Heart left ventricle (tissue), 16 donors: ENCODE data around the gene USP4. TPM values are rescaled to one million over a fixed set of nuclear protein-coding genes. Genes with fewer than 3 reads are reported as not detected.
A peak's percentile ranks its signal among the peaks of the same experiment; 100 is the strongest.
"Not testable (repeated sequence)": the region's sequence is repeated elsewhere in the genome, so short reads cannot be mapped to it uniquely, and the experiment has no call there.

Experiments
- ATAC-seq, 4 donors: fragments of 200-7000 bp; cut with Tn5 transposase; one replicate each; pipeline ENCODE4 v1.9.1; 2020 to 2022; ENCODE audit warnings: moderate library complexity in 4 of 4, mild to moderate bottlenecking in 3 of 4, moderate number of reproducible peaks in 1 of 4
- DNase-seq, 5 donors: peaks; one replicate each; pipeline ENCODE4 v3.0.0-alpha.2; 2020
- H3K27ac ChIP-seq, 12 donors: fragments of 200-600 bp; sonication (generic) in 4 of 12; one replicate each; pipeline versions ENCODE4 v1.5.0 to v1.8.0; 2016 to 2022; ENCODE audit warnings: mild to moderate bottlenecking in 2 of 12
- H3K27me3 ChIP-seq, 9 donors: fragments of 200-600 bp; sonication (generic) in 2 of 9; one replicate each; pipeline versions ENCODE4 v1.5.1 to v1.8.0; 2016 to 2022; ENCODE audit warnings: mild to moderate bottlenecking in 3 of 9
- H3K36me3 ChIP-seq, 9 donors: fragments of 200-600 bp; sonication (generic) in 2 of 9; one replicate each; pipeline versions ENCODE4 v1.5.0 to v1.8.0; 2018 to 2022; ENCODE audit warnings: mild to moderate bottlenecking in 2 of 9
- H3K4me1 ChIP-seq, 12 donors: fragments of 200-600 bp; sonication (generic) in 4 of 12; one replicate each; pipeline versions ENCODE4 v1.5.0 to v1.8.0; 2016 to 2022; ENCODE audit warnings: mild to moderate bottlenecking in 3 of 12
- H3K4me3 ChIP-seq, 12 donors: fragments of 200-600 bp; sonication (generic) in 4 of 12; one replicate each; pipeline versions ENCODE4 v1.5.0 to v1.8.0; 2017 to 2022; ENCODE audit warnings: mild to moderate bottlenecking in 9 of 12, moderate library complexity in 4 of 12
- H3K9me3 ChIP-seq, 12 donors: fragments of 200-600 bp; sonication (generic) in 4 of 12; one replicate each; pipeline versions ENCODE4 v1.5.0 to v1.8.0; 2016 to 2022; ENCODE audit warnings: mild to moderate bottlenecking in 1 of 12
- POLR2A ChIP-seq, 2 donors: fragments of 450-650 bp; IDR thresholded peaks; one replicate each; pipeline ENCODE4 v1.6.1; 2017; ENCODE audit warnings: antibody characterized with exemption in 2 of 2, mild to moderate bottlenecking in 2 of 2, moderate library complexity in 2 of 2
- WGBS, 4 donors: extraction: QIAGEN DNeasy Blood & Tissue Kit in 2 of 4; methylation state at CpG; one replicate each; pipeline versions ENCODE4 v1.1.5 to v1.1.7; 2013 to 2018; 5-methylcytosine and 5-hydroxymethylcytosine counted together
- intact Hi-C, 10 donors: fragments of 100-400 bp; cut with DNase I; formaldehyde crosslinking; loops; one replicate each; pipeline versions ENCODE4 v1.11.1 to v1.14.2; 2022
- polyA plus RNA-seq, 2 donors: library from polyadenylated mRNA; stranded (reverse); fragments of 200-250 nt; gene quantifications; one replicate each; pipeline ENCODE4 v1.2.3, GENCODE V29; 2013
- total RNA-seq, 9 donors: library from RNA; depleted of rRNA in 2 of 9; stranded (reverse); fragments of >200 nt in 2 of 9; fragmentation: NEBNext Ultra II Directional in 3 of 9; extraction: Animal tissue kit (Norgen Biotek cat#: 25700) in 3 of 9; gene quantifications; one replicate each; pipeline versions ENCODE4 v1.1.0 to v1.2.4, GENCODE V29; 2016 to 2023
- TF ChIP-seq, protein P1 (sequence below), 12 donors: fragments of 200-600 bp; sonication (generic) in 4 of 12; IDR thresholded peaks; one replicate each; pipeline versions ENCODE4 v1.5.0 to v1.8.0; 2018 to 2022; ENCODE audit warnings: antibody characterized with exemption in 12 of 12, mild to moderate bottlenecking in 5 of 12
- donor health status: ischemic (EF 13 %, LVEDD 7.1; RV severe dilation, severe dysfunction).
- donor health status: healthy with polysubstance abuse.
- donor health status: DM: no; HTN: yes; CAD: no.
- donor health status: DM: no; HTN: no; CAD: no.
- donor health status: ischemic (EF 25% LVEDD 6.9; RV normal size, moderate dysfunction).
- donor health status: ischemic (EF 25% LVEDD 5.7; RV mildly dilated, moderate dysfunction).
- donor health status: healthy.
- donor health status: DM: yes; HTN: yes; CAD: no.
- donor health status: ischemic (EF 35%, LVEDD 5.7; RV mildly dilated, moderate dysfunction).
- donor health status: nonischemic (EF 11% LVEDD 7.7; RV severe dilation, severe dysfunction).
- donor health status: DM: yes; HTN: yes; CAD: no.
- donor health status: PGD.
- donor health status: ischemic (EF 29% LVEDD 5.4; RV normal size, mild dysfunction).
- donor health status: nonischemic (EF 23%, LVEDD 6.1; RV moderate dilation, normal function).

Gene USP4
- total and polyA plus RNA-seq, 11 donors = 17.3 to 48.6 (median 36.0) TPM

GRCh38 chr3:49349348-49350114 is 9.7 kb upstream of the USP4 start:
- Histone ChIP-seq H3K27me3 (no peaks in the 10 kb centered on the region), H3K27ac (no peak overlapping the region), H3K36me3 (no peaks in the 10 kb centered on the region), H3K4me3 (no peak overlapping the region), H3K9me3 (no peaks in the 10 kb centered on the region), H3K4me1 (peaks cover 0 to 87% (median 5%) of the 10 kb centered on the region in 12 donors)
- intact Hi-C loops = loop anchor here in 2 of 10 donors (5.0 to 10.0 kb wide), 2 partner anchors 75 to 98 kb away; partner anchors contain the start of genes AMT (in 1 of the 2) and NICN1 (in 1 of the 2)
- TF ChIP-seq, protein P1, sequence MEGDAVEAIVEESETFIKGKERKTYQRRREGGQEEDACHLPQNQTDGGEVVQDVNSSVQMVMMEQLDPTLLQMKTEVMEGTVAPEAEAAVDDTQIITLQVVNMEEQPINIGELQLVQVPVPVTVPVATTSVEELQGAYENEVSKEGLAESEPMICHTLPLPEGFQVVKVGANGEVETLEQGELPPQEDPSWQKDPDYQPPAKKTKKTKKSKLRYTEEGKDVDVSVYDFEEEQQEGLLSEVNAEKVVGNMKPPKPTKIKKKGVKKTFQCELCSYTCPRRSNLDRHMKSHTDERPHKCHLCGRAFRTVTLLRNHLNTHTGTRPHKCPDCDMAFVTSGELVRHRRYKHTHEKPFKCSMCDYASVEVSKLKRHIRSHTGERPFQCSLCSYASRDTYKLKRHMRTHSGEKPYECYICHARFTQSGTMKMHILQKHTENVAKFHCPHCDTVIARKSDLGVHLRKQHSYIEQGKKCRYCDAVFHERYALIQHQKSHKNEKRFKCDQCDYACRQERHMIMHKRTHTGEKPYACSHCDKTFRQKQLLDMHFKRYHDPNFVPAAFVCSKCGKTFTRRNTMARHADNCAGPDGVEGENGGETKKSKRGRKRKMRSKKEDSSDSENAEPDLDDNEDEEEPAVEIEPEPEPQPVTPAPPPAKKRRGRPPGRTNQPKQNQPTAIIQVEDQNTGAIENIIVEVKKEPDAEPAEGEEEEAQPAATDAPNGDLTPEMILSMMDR (IDR thresholded peaks at IDR 0.05) = no peak
- no peak for TF ChIP-seq POLR2A (IDR thresholded peaks at IDR 0.05)
- WGBS, 4 donors = 62 to 69% (median 65%) methylated on average over 3 of the region's 3 CpGs
- DNase-seq (no peak), ATAC-seq (no peak)

GRCh38 chr3:49348361-49348760 is 8.5 kb upstream of the USP4 start:
- not testable (repeated sequence) for H3K27me3 ChIP-seq, H3K9me3 ChIP-seq, DNase-seq, ATAC-seq, H3K36me3 ChIP-seq, H3K4me3 ChIP-seq
- WGBS, 4 donors = 88 to 97% (median 94%) methylated on average over 12 of the region's 12 CpGs
- peaks cover 0 to 94% (median 5%) of the 10 kb centered on the region in 12 donors for H3K4me1 ChIP-seq
- intact Hi-C loops = loop anchor here in 1 of 10 donors (5.0 kb wide), 1 partner anchor 99 kb away; no protein-coding TSS in a partner anchor
- peak overlapping the region in 1 of 12 donors; percentile 94 for H3K27ac ChIP-seq

DNA sequence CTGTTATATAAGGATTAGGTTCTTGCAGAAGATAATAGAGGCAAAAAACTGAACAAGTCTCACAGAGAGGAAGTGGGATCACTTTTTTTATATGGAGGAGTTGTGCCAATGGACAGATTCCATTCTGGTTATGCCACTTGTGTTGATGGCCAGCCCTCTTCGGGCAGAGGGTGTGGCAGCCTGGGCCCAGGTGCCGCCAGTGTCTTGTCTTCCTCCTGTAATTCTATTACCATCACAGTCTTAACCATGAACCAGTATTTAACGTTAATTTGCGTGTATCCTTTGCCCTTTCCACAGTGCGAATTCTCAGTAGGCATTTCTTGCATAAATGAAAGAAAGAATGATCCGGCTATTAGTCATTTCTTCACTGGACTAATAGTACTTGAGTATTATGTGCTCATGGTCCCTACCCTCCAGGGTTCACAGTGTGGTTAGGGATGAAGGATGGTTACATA is 7.0 kb upstream of the USP4 start:
- Histone ChIP-seq H3K27ac (peak overlapping the region in 5 of 12 donors; percentile 79 to 94 (median 84)), H3K9me3 (no peaks in the 10 kb centered on the region), H3K4me1 (peaks cover 0 to 94% (median 7%) of the 10 kb centered on the region in 12 donors), H3K36me3 (no peaks in the 10 kb centered on the region), H3K27me3 (no peaks in the 10 kb centered on the region), H3K4me3 (no peak overlapping the region)
- TF ChIP-seq POLR2A (IDR thresholded peaks at IDR 0.05) = no peak
- TF ChIP-seq, protein P1 (IDR thresholded peaks at IDR 0.05) = no peak
- intact Hi-C loops = loop anchor here in 1 of 10 donors (5.0 kb wide), 1 partner anchor 100 kb away; no protein-coding TSS in a partner anchor
- WGBS, 4 donors = 86 to 91% (median 89%) methylated on average over 6 of the region's 6 CpGs
- ATAC-seq = no peak
- DNase-seq = no peak

GRCh38 chr3:49343163-49343562 is 3.3 kb upstream of the USP4 start:
- Histone ChIP-seq H3K36me3 (peaks cover 0 to 2% (median 0%) of the 10 kb centered on the region in 9 donors), H3K4me1 (peaks cover 0 to 86% (median 25%) of the 10 kb centered on the region in 12 donors), H3K27me3 (no peaks in the 10 kb centered on the region), H3K9me3 (no peaks in the 10 kb centered on the region), H3K27ac (peak overlapping the region in 8 of 12 donors; percentile 1 to 96 (median 38)), H3K4me3 (no peak overlapping the region)
- intact Hi-C loops = loop anchor here in 9 of 10 donors (5.0 kb wide), 6 partner anchors 64 to 176 kb away; partner anchors contain the start of genes RHOA (in 3 of the 9), TCTA (in 3 of the 9), KLHDC8B (in 2 of the 9) and NICN1 (in 2 of the 9)
- ATAC-seq (no peak), DNase-seq (no peak)
- WGBS, 4 donors = 82 to 87% (median 84%) methylated on average over 3 of the region's 3 CpGs
- TF ChIP-seq, protein P1 (IDR thresholded peaks at IDR 0.05) = no peak
- no peak for TF ChIP-seq POLR2A (IDR thresholded peaks at IDR 0.05)
